Erythroblast (primary cell): ENCODE results near the gene AGT.

Source experiments
- GATA1 ChIP-seq: IDR thresholded peaks from 2 replicates; pipeline ENCODE4 v1.6.1; 2011; ENCODE audit warnings: low read depth, mild to moderate bottlenecking, control low read depth, low read length, moderate library complexity
- POLR2A ChIP-seq: IDR thresholded peaks from 2 replicates; pipeline ENCODE4 v1.6.1; 2011; ENCODE audit warnings: mild to moderate bottlenecking, low read length

- TF ChIP-seq POLR2A, result no peak
- TF ChIP-seq GATA1, result no peak
Observed at GRCh38 chr1:230706887-230707731, 6.8 kb downstream of the AGT start.
